Measurements from ENCODE around the gene ME3.

The ME3 gene

GRCh38 chr11:86460461-86461385 is 211.7 kb downstream of the ME3 start:
- TF ChIP-seq CTCF (IDR thresholded peaks at IDR 0.05): no peak

GRCh38 chr11:86459682-86460460 is 212.5 kb downstream of the ME3 start:
- no peak for TF ChIP-seq CTCF (IDR thresholded peaks at IDR 0.05)

GRCh38 chr11:86459002-86459385 is 213.4 kb downstream of the ME3 start:
- no peak for TF ChIP-seq CTCF (IDR thresholded peaks at IDR 0.05)

GRCh38 chr11:86458294-86459001 is 214.0 kb downstream of the ME3 start:
- TF ChIP-seq CTCF (IDR thresholded peaks at IDR 0.05): no peak

- TF ChIP-seq CTCF (IDR thresholded peaks at IDR 0.05): peak; percentile 84
These were observed 216.1 kb downstream of the ME3 start for GRCh38 chr11:86456075-86456939.

- no peak for TF ChIP-seq CTCF (IDR thresholded peaks at IDR 0.05)
These were observed 219.0 kb downstream of the ME3 start for GRCh38 chr11:86453290-86454030.

Measured in LNCAP (cell line).